ENCODE results near the gene KCNH1.

Gene KCNH1

DNA sequence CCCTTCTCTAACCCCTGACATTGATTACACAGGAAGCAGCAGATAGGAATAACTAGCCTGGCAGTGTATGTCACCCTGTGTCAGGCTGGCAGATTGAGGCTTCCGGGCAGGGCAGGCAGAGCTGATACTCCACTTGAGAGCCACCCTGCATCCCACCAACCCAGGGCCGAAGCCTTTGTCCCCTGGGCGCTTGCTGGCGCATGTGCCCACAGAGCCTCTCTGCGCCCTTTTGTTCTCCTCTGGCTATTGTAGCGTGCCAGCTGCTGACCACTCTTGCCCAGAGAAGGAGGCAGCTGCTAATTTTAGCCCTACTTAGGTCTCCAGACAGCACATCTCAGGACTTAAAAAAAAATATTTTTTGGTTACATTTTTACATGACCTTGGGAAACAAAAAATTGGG is 500.3 kb downstream of the KCNH1 start:
- H3K36me3 ChIP-seq (ENCODE audit: control insufficient read depth, insufficient read depth, low read length): no peaks in the 10 kb centered on the region
- no peak overlapping the region for H3K4me3 ChIP-seq (ENCODE audit: low read depth, low read length)
- H3K9me3 ChIP-seq (ENCODE audit: control insufficient read depth, insufficient read depth, low read length): no peaks in the 10 kb centered on the region
- H3K27me3 ChIP-seq (ENCODE audit: control insufficient read depth, insufficient read depth, low read length): no peaks in the 10 kb centered on the region
- no peak overlapping the region for H3K9ac ChIP-seq (ENCODE audit: low read depth, low read length)
- no peaks in the 10 kb centered on the region for H3K4me1 ChIP-seq (ENCODE audit: control insufficient read depth, insufficient read depth, low read length)

DNA sequence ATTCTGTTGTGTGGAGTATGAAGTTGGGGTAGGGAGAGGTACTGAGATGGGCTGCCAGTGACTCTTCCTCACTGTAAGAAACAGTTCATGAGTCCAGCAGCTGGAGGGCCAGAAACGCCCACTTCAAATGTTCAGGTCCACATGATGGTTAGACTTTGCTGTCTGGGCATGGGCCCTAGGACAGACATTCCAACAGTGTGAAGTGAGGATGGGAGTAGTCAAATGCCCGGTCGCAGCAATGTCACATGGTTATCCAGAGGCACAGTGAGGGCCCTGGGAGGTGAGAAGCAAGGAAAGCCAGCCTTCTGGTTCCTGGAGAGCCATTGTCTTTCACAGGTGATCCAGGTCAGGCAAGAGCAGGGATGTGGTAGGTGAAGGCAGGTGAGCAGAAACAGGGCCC is 500.8 kb downstream of the KCNH1 start:
- H3K27me3 ChIP-seq (ENCODE audit: control insufficient read depth, insufficient read depth, low read length): no peaks in the 10 kb centered on the region
- H3K4me1 ChIP-seq (ENCODE audit: control insufficient read depth, insufficient read depth, low read length): no peaks in the 10 kb centered on the region
- H3K36me3 ChIP-seq (ENCODE audit: control insufficient read depth, insufficient read depth, low read length): no peaks in the 10 kb centered on the region
- no peaks in the 10 kb centered on the region for H3K9me3 ChIP-seq (ENCODE audit: control insufficient read depth, insufficient read depth, low read length)
- H3K4me3 ChIP-seq (ENCODE audit: low read depth, low read length): no peak overlapping the region
- no peak overlapping the region for H3K9ac ChIP-seq (ENCODE audit: low read depth, low read length)

DNA sequence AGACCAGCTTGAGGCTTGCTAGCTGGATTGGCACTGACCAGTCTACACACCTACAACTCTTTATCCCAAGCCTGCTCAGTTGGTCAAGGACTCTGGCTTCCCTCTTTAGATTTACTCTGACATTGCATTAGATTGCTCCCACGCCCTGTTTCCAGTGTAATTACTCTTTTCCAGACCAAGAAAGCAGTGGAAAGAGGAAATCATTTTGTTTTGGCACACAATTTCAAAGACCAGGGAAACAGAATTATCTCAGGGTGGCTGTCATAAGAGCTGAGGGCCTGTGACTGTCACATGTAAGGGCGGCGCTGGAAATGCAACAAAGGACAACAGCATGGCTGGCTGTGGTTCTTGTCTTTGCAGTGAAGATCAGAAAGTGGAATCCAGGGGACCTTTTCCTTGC is 502.5 kb downstream of the KCNH1 start:
- H3K9ac ChIP-seq (ENCODE audit: low read depth, low read length): no peak overlapping the region
- no peaks in the 10 kb centered on the region for H3K9me3 ChIP-seq (ENCODE audit: control insufficient read depth, insufficient read depth, low read length)
- no peaks in the 10 kb centered on the region for H3K27me3 ChIP-seq (ENCODE audit: control insufficient read depth, insufficient read depth, low read length)
- H3K4me1 ChIP-seq (ENCODE audit: control insufficient read depth, insufficient read depth, low read length): no peaks in the 10 kb centered on the region
- no peak overlapping the region for H3K4me3 ChIP-seq (ENCODE audit: low read depth, low read length)
- H3K36me3 ChIP-seq (ENCODE audit: control insufficient read depth, insufficient read depth, low read length): no peaks in the 10 kb centered on the region

DNA sequence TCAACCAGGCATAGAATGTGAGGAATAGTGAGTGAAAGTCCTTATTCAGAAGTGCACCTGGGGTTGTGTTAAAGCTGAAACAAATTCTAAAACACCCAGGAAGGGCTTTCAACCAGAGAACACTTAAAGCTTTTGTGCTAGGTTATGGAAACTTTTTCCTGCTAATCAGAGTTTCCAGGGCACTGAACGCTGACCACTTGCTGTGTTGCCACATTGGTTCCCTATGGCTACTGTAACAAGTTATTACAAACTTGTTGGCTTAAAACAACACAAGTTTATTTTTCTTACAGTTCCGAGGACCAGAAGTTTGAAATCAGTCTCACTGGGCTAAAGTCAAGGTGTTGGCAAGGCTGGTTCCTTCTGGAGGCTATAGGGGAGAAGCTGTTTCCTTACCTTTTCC is 504.7 kb downstream of the KCNH1 start:
- Histone ChIP-seq H3K27me3 (ENCODE audit: control insufficient read depth, insufficient read depth, low read length) (no peaks in the 10 kb centered on the region), H3K4me3 (ENCODE audit: low read depth, low read length) (no peak overlapping the region), H3K9ac (ENCODE audit: low read depth, low read length) (no peak overlapping the region), H3K36me3 (ENCODE audit: control insufficient read depth, insufficient read depth, low read length) (no peaks in the 10 kb centered on the region), H3K9me3 (ENCODE audit: control insufficient read depth, insufficient read depth, low read length) (no peaks in the 10 kb centered on the region), H3K4me1 (ENCODE audit: control insufficient read depth, insufficient read depth, low read length) (no peaks in the 10 kb centered on the region)

DNA sequence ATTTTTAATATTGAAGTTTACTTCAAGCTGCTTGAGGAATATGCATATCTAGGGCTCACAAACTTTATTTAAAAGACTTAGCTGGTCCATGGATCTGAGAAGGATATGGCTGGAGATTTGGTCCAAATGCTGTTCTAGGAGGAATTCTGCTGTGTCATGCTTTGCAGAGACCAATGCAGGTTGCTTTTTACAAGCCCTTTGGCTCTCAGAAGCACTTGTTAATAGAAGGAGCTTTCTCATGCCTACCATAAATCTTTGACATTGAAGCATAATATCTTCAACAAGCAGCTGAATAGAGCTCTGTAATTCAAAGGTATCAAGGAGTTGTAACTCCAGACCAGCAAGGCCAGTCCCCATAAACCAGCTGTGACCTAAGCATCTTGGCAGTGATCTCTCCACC is 506.2 kb downstream of the KCNH1 start:
- no peaks in the 10 kb centered on the region for H3K9me3 ChIP-seq (ENCODE audit: control insufficient read depth, insufficient read depth, low read length)
- no peaks in the 10 kb centered on the region for H3K27me3 ChIP-seq (ENCODE audit: control insufficient read depth, insufficient read depth, low read length)
- H3K4me1 ChIP-seq (ENCODE audit: control insufficient read depth, insufficient read depth, low read length): no peaks in the 10 kb centered on the region
- no peak overlapping the region for H3K4me3 ChIP-seq (ENCODE audit: low read depth, low read length)
- H3K9ac ChIP-seq (ENCODE audit: low read depth, low read length): no peak overlapping the region
- H3K36me3 ChIP-seq (ENCODE audit: control insufficient read depth, insufficient read depth, low read length): no peaks in the 10 kb centered on the region

Measured in iPS-15b (cell line).